ENCODE data around the gene CADPS2.

The CADPS2 gene

GRCh38 chr7:122724366-122724765, 161.9 kb downstream of the CADPS2 start:
- no peaks in the 10 kb centered on the region for H3K9me3 ChIP-seq (ENCODE audit: severe bottlenecking)
- H3K27me3 ChIP-seq (ENCODE audit: insufficient read depth, low read depth, severe bottlenecking): no peaks in the 10 kb centered on the region
- H3K27ac ChIP-seq: no peak overlapping the region
- no peak overlapping the region for H3K4me3 ChIP-seq (ENCODE audit: low read depth, low read length)
- no peaks in the 10 kb centered on the region for H3K36me3 ChIP-seq
- no peak for TF ChIP-seq CTCF (IDR thresholded peaks at IDR 0.05; ENCODE audit: low read depth, low read length)
- DNase-seq: no peak

GRCh38 chr7:122719010-122719578, 167.2 kb downstream of the CADPS2 start:
- Histone ChIP-seq H3K36me3 (no peaks in the 10 kb centered on the region), H3K27ac (no peak overlapping the region), H3K4me3 (ENCODE audit: low read depth, low read length) (no peak overlapping the region), H3K27me3 (ENCODE audit: insufficient read depth, low read depth, severe bottlenecking) (no peaks in the 10 kb centered on the region), H3K9me3 (ENCODE audit: severe bottlenecking) (no peaks in the 10 kb centered on the region)
- no peak for DNase-seq
- TF ChIP-seq CTCF (IDR thresholded peaks at IDR 0.05; ENCODE audit: low read depth, low read length): no peak

DNA sequence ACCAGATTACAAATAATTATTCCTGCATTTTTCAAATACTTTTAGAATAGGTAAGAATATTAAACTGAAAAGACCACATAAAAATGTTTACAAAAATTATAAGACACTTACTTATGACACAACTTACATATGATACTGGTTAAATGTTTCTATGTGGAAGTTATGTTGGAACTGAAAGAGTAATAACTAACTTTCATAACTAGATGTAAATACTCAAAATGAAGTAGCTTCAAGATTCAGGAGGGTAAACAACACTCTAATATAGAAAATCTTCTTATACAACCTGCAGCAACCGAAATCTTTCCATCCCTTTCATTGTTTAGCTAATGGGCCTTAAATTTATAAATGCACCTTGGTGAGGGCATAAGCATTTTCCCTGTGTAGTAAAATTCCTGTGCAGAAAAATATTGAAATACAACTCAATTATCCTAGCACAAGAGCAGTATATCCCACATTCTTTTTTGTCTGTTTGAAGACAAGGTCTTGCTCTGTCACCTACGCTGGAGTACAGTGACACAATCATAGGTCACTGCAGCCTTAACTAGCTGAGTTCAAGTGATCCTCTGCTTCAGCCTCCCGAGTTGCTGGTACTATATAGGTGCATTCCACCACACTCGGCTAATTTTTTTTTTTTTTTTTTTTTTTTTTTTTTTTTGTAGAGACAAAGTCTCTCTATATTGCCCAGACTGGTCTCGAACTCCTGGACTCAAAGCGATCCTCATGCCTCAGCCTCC, 168.7 kb downstream of the CADPS2 start:
- no peak for TF ChIP-seq CTCF (IDR thresholded peaks at IDR 0.05; ENCODE audit: low read depth, low read length)
- H3K36me3 ChIP-seq: no peaks in the 10 kb centered on the region
- no peaks in the 10 kb centered on the region for H3K27me3 ChIP-seq (ENCODE audit: insufficient read depth, low read depth, severe bottlenecking)
- no peaks in the 10 kb centered on the region for H3K9me3 ChIP-seq (ENCODE audit: severe bottlenecking)
- no peak overlapping the region for H3K4me3 ChIP-seq (ENCODE audit: low read depth, low read length)
- no peak overlapping the region for H3K27ac ChIP-seq
- DNase-seq: no peak

DNA sequence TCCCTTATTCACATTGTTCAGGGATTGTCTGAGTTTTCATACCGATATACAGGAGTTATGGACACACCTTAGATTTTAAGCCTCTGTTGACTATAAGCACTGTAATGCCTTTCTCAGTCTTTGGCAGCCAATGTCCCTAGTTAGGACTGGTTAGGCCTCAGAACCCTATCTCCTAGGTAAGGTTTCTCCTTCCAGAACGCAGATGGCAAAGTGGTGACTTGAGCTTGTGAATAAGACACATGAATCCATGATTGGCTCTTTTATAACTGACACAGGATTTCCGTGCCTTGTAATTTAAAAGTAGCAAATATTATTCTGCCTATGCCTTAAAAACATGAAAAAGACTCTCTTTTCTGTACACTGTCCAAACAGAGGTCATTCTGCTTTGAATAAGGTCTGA, 171.1 kb downstream of the CADPS2 start:
- no peak overlapping the region for H3K4me3 ChIP-seq (ENCODE audit: low read depth, low read length)
- H3K9me3 ChIP-seq (ENCODE audit: severe bottlenecking): no peaks in the 10 kb centered on the region
- no peaks in the 10 kb centered on the region for H3K36me3 ChIP-seq
- no peak overlapping the region for H3K27ac ChIP-seq
- no peak for DNase-seq
- no peak for TF ChIP-seq CTCF (IDR thresholded peaks at IDR 0.05; ENCODE audit: low read depth, low read length)
- H3K27me3 ChIP-seq (ENCODE audit: insufficient read depth, low read depth, severe bottlenecking): no peaks in the 10 kb centered on the region

GRCh38 chr7:122710916-122711315, 175.3 kb downstream of the CADPS2 start:
- no peak for TF ChIP-seq CTCF (IDR thresholded peaks at IDR 0.05; ENCODE audit: low read depth, low read length)
- no peak for DNase-seq
- Histone ChIP-seq H3K9me3 (ENCODE audit: severe bottlenecking) (no peaks in the 10 kb centered on the region), H3K27me3 (ENCODE audit: insufficient read depth, low read depth, severe bottlenecking) (no peaks in the 10 kb centered on the region), H3K4me3 (ENCODE audit: low read depth, low read length) (no peak overlapping the region), H3K27ac (no peak overlapping the region), H3K36me3 (no peaks in the 10 kb centered on the region)
